Fibroblast of pulmonary artery (primary cell): ENCODE measurements around the gene PTDSS2.
A peak's percentile ranks its signal among the peaks of the same experiment; 100 is the strongest.

ENCODE experiments used
- DNase-seq: peaks from one replicate; pipeline ENCODE4 v3.0.0-alpha.2; 2010; ENCODE audit warnings: low read depth
- H3K4me3 ChIP-seq: replicated peaks from 2 replicates; pipeline ENCODE4 v1.5.1; 2011; ENCODE audit warnings: low read depth, mild to moderate bottlenecking, control low read depth, low read length, moderate library complexity
- CTCF ChIP-seq: IDR thresholded peaks from 2 replicates; pipeline ENCODE4 v1.5.1; 2011; ENCODE audit warnings: mild to moderate bottlenecking, control low read depth, low read length, inconsistent platforms; ENCODE audit errors: missing control alignments

Gene PTDSS2

GRCh38 chr11:450809-451451 lies 851 bp downstream of the PTDSS2 start:
- TF ChIP-seq CTCF = no peak
- peak overlapping the region; percentile 68 for H3K4me3 ChIP-seq
- peak; percentile 63 for DNase-seq

GRCh38 chr11:451738-452137 lies 1.7 kb downstream of the PTDSS2 start:
- no peak for DNase-seq
- H3K4me3 ChIP-seq = peak overlapping the region; percentile 68
- no peak for TF ChIP-seq CTCF

- no peak for TF ChIP-seq CTCF
- no peak overlapping the region for H3K4me3 ChIP-seq
- DNase-seq = no peak
Observed at GRCh38 chr11:452203-452744, 2.2 kb downstream of the PTDSS2 start.

GRCh38 chr11:452916-453527 lies 2.9 kb downstream of the PTDSS2 start:
- TF ChIP-seq CTCF = no peak
- H3K4me3 ChIP-seq = no peak overlapping the region

GRCh38 chr11:453564-453963 lies 3.5 kb downstream of the PTDSS2 start:
- no peak for TF ChIP-seq CTCF
- H3K4me3 ChIP-seq = no peak overlapping the region
- DNase-seq = no peak

More at GRCh38 chr11:452916-453527, 2.9 kb downstream of the PTDSS2 start:
- no peak for DNase-seq

- H3K4me3 ChIP-seq = no peak overlapping the region
- DNase-seq = no peak
- no peak for TF ChIP-seq CTCF
Observed at GRCh38 chr11:454043-454442, 4.0 kb downstream of the PTDSS2 start.
